Activated CD4-positive, alpha-beta T cell treated with anti-CD3 and anti-CD28 coated beads, Interleukin-2, Interleukin-6, amounts not matched to agents 100 ng/mL and 50 ng/mL, durations not matched to agents 16 hours and 8 hours (primary cell): ENCODE measurements around the gene ELAVL3.
A peak's percentile ranks its signal among the peaks of the same experiment; 100 is the strongest.

Source experiments
- DNase-seq: peaks from one replicate; pipeline ENCODE4 v3.0.0-alpha.2; 2020

The ELAVL3 gene

GRCh38 chr19:11480715-11481533, at the start of gene ELAVL3:
Gene ELAVL3 (minus strand): TSS chr19:11481046. CDS start chr19:11480608, 438 bp downstream.
- no peak for DNase-seq

- DNase-seq: peak; percentile 70
These were observed 49.6 kb upstream of the ELAVL3 start for GRCh38 chr19:11530432-11530831.

- DNase-seq: peak; percentile 98
These were observed 47.9 kb upstream of the ELAVL3 start, which contains the start of gene ECSIT for GRCh38 chr19:11528551-11529341. Gene ECSIT (minus strand): TSS chr19:11529134. CDS start chr19:11519170, 9,964 bp downstream.

GRCh38 chr19:11519138-11519537, 38.3 kb upstream of the ELAVL3 start:
- DNase-seq: no peak

- DNase-seq: no peak
These were observed 33.1 kb upstream of the ELAVL3 start for GRCh38 chr19:11513946-11514345.

- DNase-seq: no peak
These were observed 29.6 kb upstream of the ELAVL3 start for GRCh38 chr19:11510444-11510843.

- DNase-seq: no peak
These were observed 26.7 kb upstream of the ELAVL3 start for GRCh38 chr19:11507370-11508078.

GRCh38 chr19:11506967-11507366, 26.1 kb upstream of the ELAVL3 start:
- DNase-seq: no peak

GRCh38 chr19:11506101-11506555, 25.3 kb upstream of the ELAVL3 start:
- no peak for DNase-seq

- DNase-seq: peak; percentile 97
These were observed 24.8 kb upstream of the ELAVL3 start, which contains the start of gene ZNF653 for GRCh38 chr19:11505504-11506100. Gene ZNF653 (minus strand): TSS chr19:11505839. CDS start chr19:11505786, 53 bp downstream.

GRCh38 chr19:11505032-11505503, 24.2 kb upstream of the ELAVL3 start:
- peak; percentile 98 for DNase-seq

GRCh38 chr19:11504502-11505031, 23.7 kb upstream of the ELAVL3 start:
- DNase-seq: no peak

GRCh38 chr19:11499890-11500420, 19.1 kb upstream of the ELAVL3 start:
- DNase-seq: no peak

- no peak for DNase-seq
These were observed 18.4 kb upstream of the ELAVL3 start for GRCh38 chr19:11499220-11499726.

- DNase-seq: peak; percentile 83
These were observed 15.7 kb upstream of the ELAVL3 start for GRCh38 chr19:11496391-11497163.

- DNase-seq: no peak
These were observed 15.0 kb upstream of the ELAVL3 start for GRCh38 chr19:11495885-11496284.

GRCh38 chr19:11495481-11495880, 14.6 kb upstream of the ELAVL3 start:
- DNase-seq: no peak

GRCh38 chr19:11494634-11495285, 13.9 kb upstream of the ELAVL3 start:
- DNase-seq: no peak

- no peak for DNase-seq
These were observed 8.5 kb upstream of the ELAVL3 start for GRCh38 chr19:11489378-11489777.
